HFFc6 (cell line): ENCODE results near the gene RILPL1. TPM values are rescaled to one million over a fixed set of nuclear protein-coding genes. Genes with fewer than 3 reads are reported as not detected.
"Not testable (repeated sequence)": the region's sequence is repeated elsewhere in the genome, so short reads cannot be mapped to it uniquely, and the experiment has no call there.

Source experiments
- DNase-seq: peaks from one replicate; pipeline ENCODE4 v3.0.0-alpha.2; 2018
- H3K27ac Mint-ChIP-seq: 2 replicates; pipeline ENCODE4 v1.8.0; 2020; ENCODE audit warnings: mild to moderate bottlenecking, mixed read lengths
- H3K27me3 Mint-ChIP-seq: 2 replicates; pipeline ENCODE4 v1.8.0; 2021; ENCODE audit warnings: mild to moderate bottlenecking, moderate library complexity, mixed read lengths; ENCODE audit not compliant: insufficient read depth
- H3K36me3 Mint-ChIP-seq: 2 replicates; pipeline ENCODE4 v1.8.0; 2021; ENCODE audit warnings: low read depth, mixed read lengths
- H3K4me1 Mint-ChIP-seq: 2 replicates; pipeline ENCODE4 v1.8.0; 2020; ENCODE audit warnings: low read depth, mixed read lengths
- H3K4me3 Mint-ChIP-seq: 2 replicates; pipeline ENCODE4 v1.8.0; 2020; ENCODE audit warnings: mild to moderate bottlenecking, moderate library complexity, mixed read lengths
- H3K9me3 Mint-ChIP-seq: 2 replicates; pipeline ENCODE4 v1.8.0; 2020; ENCODE audit warnings: mild to moderate bottlenecking, mixed read lengths
- total RNA-seq, 6 experiments: library from RNA; stranded (reverse); fragmentation: NEBNext Ultra II Directional; extraction: Animal tissue kit (Norgen Biotek cat#: 25700); gene quantifications; 2 replicates in 1 of 6; 3 replicates in 5 of 6; pipeline ENCODE4 v1.2.3, GENCODE V29; 2021
- TF ChIP-seq, protein P1 (sequence below): fragments of 200-600 bp; sonication (generic); IDR thresholded peaks from 2 replicates; pipeline ENCODE4 v1.5.0; 2021; ENCODE audit warnings: antibody characterized with exemption, mild to moderate bottlenecking

RILPL1 gene
- total RNA-seq, 6 experiments from 2014 or later, result 15.2 to 18.9 (median 16.9) TPM

GRCh38 chr12:123442774-123443173 is 90.7 kb downstream of the RILPL1 start:
- Mint-ChIP-seq H3K4me1 (peaks cover 21% of the 10 kb centered on the region), H3K27me3 (no peaks in the 10 kb centered on the region; the same call in 1 of the 2 replicates), H3K36me3 (no peaks in the 10 kb centered on the region), H3K27ac (no peak overlapping the region), H3K9me3 (no peaks in the 10 kb centered on the region), H3K4me3 (no peak overlapping the region)
- TF ChIP-seq, protein P1, sequence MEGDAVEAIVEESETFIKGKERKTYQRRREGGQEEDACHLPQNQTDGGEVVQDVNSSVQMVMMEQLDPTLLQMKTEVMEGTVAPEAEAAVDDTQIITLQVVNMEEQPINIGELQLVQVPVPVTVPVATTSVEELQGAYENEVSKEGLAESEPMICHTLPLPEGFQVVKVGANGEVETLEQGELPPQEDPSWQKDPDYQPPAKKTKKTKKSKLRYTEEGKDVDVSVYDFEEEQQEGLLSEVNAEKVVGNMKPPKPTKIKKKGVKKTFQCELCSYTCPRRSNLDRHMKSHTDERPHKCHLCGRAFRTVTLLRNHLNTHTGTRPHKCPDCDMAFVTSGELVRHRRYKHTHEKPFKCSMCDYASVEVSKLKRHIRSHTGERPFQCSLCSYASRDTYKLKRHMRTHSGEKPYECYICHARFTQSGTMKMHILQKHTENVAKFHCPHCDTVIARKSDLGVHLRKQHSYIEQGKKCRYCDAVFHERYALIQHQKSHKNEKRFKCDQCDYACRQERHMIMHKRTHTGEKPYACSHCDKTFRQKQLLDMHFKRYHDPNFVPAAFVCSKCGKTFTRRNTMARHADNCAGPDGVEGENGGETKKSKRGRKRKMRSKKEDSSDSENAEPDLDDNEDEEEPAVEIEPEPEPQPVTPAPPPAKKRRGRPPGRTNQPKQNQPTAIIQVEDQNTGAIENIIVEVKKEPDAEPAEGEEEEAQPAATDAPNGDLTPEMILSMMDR, result no peak
- DNase-seq, result no peak

GRCh38 chr12:123441523-123442164 is 91.9 kb downstream of the RILPL1 start:
- no peaks in the 10 kb centered on the region; the same call in 1 of the 2 replicates for H3K27me3 Mint-ChIP-seq
- H3K4me3 Mint-ChIP-seq, result no peak overlapping the region
- no peak for DNase-seq

GRCh38 chr12:123436017-123436964 is 97.2 kb downstream of the RILPL1 start, which contains the start of gene RILPL2:
TSS of gene RILPL2 (minus strand) at chr12:123436684. CDS start at chr12:123436420, 264 bp downstream.
- H3K36me3 Mint-ChIP-seq, result peaks cover 8% of the 10 kb centered on the region
- TF ChIP-seq, protein P1, result peak; percentile 31; the same call in 1 of the 2 replicates
- peak; percentile 87 for DNase-seq
- H3K9me3 Mint-ChIP-seq, result no peaks in the 10 kb centered on the region
- H3K4me3 Mint-ChIP-seq, result peak within 1 kb of the TSS; percentile 96
- H3K27me3 Mint-ChIP-seq, result peaks cover 6% of the 10 kb centered on the region
- H3K4me1 Mint-ChIP-seq, result peaks cover 21% of the 10 kb centered on the region
- H3K27ac Mint-ChIP-seq, result peak within 1 kb of the TSS; percentile 93

More at GRCh38 chr12:123441523-123442164, 91.9 kb downstream of the RILPL1 start:
- Mint-ChIP-seq H3K36me3 (no peaks in the 10 kb centered on the region), H3K27ac (no peak overlapping the region), H3K4me1 (peaks cover 21% of the 10 kb centered on the region), H3K9me3 (no peaks in the 10 kb centered on the region)
- TF ChIP-seq, protein P1, result no peak

DNA sequence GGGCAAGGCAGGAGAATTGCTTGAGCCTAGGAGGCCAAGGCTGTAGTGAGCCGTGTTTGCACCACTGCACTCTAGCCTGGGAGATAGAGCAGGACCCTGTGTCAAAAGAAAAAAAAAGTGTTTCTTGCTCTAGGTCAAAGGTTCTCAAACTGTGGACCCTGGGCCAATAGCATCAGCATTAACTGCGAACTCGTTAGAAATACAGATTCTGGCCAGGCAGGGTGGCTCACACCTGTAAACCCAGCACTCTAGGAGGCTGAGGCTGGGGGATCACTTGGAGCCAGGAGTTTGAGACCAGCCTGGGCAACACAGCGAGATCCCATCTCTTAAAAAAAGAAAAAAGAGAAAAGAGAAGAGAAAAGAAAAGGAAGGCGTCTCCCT is 97.9 kb downstream of the RILPL1 start:
- DNase-seq, result no peak
- Mint-ChIP-seq H3K4me1 (peaks cover 21% of the 10 kb centered on the region), H3K4me3 (peak overlapping the region; percentile 96), H3K36me3 (peaks cover 14% of the 10 kb centered on the region), H3K27ac (peak overlapping the region; percentile 93), H3K27me3 (peaks cover 6% of the 10 kb centered on the region), H3K9me3 (no peaks in the 10 kb centered on the region)
- TF ChIP-seq, protein P1, result no peak

DNA sequence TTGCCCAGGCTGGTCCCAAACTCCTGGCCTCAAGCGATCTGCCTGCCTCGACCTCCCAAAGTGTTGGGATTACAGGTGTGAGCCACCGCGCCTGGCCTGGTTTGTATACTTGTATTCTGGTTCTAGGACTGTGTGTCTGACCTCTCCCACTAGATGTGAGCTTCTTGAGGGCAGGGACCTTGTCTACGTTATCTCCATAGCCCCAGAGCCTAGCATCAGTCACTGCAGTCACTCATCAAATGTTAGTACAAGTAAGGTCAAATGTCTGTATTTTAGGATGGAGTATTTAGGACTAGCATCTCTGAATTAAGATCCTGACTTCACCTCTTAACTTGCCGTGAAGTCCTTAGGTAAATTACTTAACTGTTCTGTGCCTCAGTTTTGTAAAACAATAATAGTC is 99.9 kb downstream of the RILPL1 start:
- Mint-ChIP-seq H3K27me3 (peaks cover 6% of the 10 kb centered on the region), H3K4me3 (no peak overlapping the region), H3K4me1 (peaks cover 21% of the 10 kb centered on the region), H3K36me3 (peaks cover 18% of the 10 kb centered on the region), H3K27ac (no peak overlapping the region), H3K9me3 (no peaks in the 10 kb centered on the region)
- TF ChIP-seq, protein P1, result no peak
- no peak for DNase-seq

GRCh38 chr12:123431951-123432817 is 101.3 kb downstream of the RILPL1 start:
- Mint-ChIP-seq H3K4me1 (peaks cover 21% of the 10 kb centered on the region), H3K36me3 (peaks cover 19% of the 10 kb centered on the region)
- not testable (repeated sequence) for H3K9me3 Mint-ChIP-seq, H3K27me3 Mint-ChIP-seq, DNase-seq, H3K27ac Mint-ChIP-seq, H3K4me3 Mint-ChIP-seq

DNA sequence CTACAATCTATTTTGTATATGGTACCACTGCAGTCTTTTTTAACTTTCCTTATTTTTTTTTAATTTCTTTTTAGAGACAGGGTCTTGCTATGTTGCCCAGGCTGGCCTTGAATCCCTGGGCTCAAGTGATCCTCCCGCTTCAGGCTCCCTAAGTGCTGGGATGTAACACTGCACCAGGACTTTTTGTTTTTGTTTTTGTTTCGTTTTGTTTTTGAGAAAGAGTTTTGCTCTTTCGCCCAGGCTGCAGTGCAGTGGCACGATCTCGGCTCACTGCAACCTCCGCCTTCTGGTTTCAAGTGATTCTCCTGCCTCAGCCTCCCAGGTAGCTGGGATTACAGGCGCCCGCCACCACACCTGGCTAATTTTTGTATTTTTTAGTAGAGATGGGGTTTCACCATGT is 104.4 kb downstream of the RILPL1 start:
- H3K27ac Mint-ChIP-seq, DNase-seq, H3K27me3 Mint-ChIP-seq, H3K4me1 Mint-ChIP-seq, H3K9me3 Mint-ChIP-seq, H3K4me3 Mint-ChIP-seq: not testable (repeated sequence)
- H3K36me3 Mint-ChIP-seq, result peaks cover 18% of the 10 kb centered on the region
